NCI-H1092 (cell line): ENCODE data around the gene RSPH1.

ENCODE experiments used
- DNase-seq: peaks from one replicate; lab custom pipeline; 2025; lab: John Stamatoyannopoulos, UW

The RSPH1 gene

GRCh38 chr21:42513151-42513984, 17.3 kb upstream of the RSPH1 start, which contains the start of gene SLC37A1:
SLC37A1 (plus strand) TSS chr21:42513852; CDS start chr21:42518455, 4,603 bp downstream.
- no peak for DNase-seq

- DNase-seq, result no peak
Observed at GRCh38 chr21:42512346-42513034, 16.5 kb upstream of the RSPH1 start.

GRCh38 chr21:42509244-42509643, 13.2 kb upstream of the RSPH1 start:
- no peak for DNase-seq

GRCh38 chr21:42508371-42508770, 12.3 kb upstream of the RSPH1 start:
- no peak for DNase-seq

- no peak for DNase-seq
Observed at GRCh38 chr21:42507418-42507817, 11.4 kb upstream of the RSPH1 start.

- DNase-seq, result no peak
Observed at GRCh38 chr21:42505090-42505726, 9.2 kb upstream of the RSPH1 start.

- DNase-seq, result no peak
Observed at GRCh38 chr21:42503711-42504110, 7.7 kb upstream of the RSPH1 start.

- no peak for DNase-seq
Observed at GRCh38 chr21:42500736-42501135, 4.7 kb upstream of the RSPH1 start.

GRCh38 chr21:42500225-42500624, 4.2 kb upstream of the RSPH1 start:
- DNase-seq, result no peak

- no peak for DNase-seq
Observed at GRCh38 chr21:42499444-42500112, 3.6 kb upstream of the RSPH1 start.

- no peak for DNase-seq
Observed at GRCh38 chr21:42498012-42498411, 2.0 kb upstream of the RSPH1 start.

GRCh38 chr21:42496839-42497202, 797 bp upstream of the RSPH1 start:
- DNase-seq, result no peak

GRCh38 chr21:42495765-42496119, 282 bp downstream of the RSPH1 start:
- DNase-seq, result no peak

- DNase-seq, result no peak
Observed at GRCh38 chr21:42495027-42495426, 997 bp downstream of the RSPH1 start.

- no peak for DNase-seq
Observed at GRCh38 chr21:42493109-42494060, 2.6 kb downstream of the RSPH1 start.

GRCh38 chr21:42492201-42492600, 3.8 kb downstream of the RSPH1 start:
- no peak for DNase-seq

GRCh38 chr21:42491328-42491727, 4.7 kb downstream of the RSPH1 start:
- DNase-seq, result no peak

GRCh38 chr21:42490720-42491119, 5.3 kb downstream of the RSPH1 start:
- DNase-seq, result no peak

GRCh38 chr21:42489991-42490390, 6.0 kb downstream of the RSPH1 start:
- DNase-seq, result no peak

- no peak for DNase-seq
Observed at GRCh38 chr21:42489006-42489563, 6.9 kb downstream of the RSPH1 start.

GRCh38 chr21:42486531-42486930, 9.5 kb downstream of the RSPH1 start:
- DNase-seq, result no peak
